CD4-positive, CD25-positive, alpha-beta regulatory T cell (primary cell): ENCODE results near the gene ZRANB3. TPM values are rescaled to one million over a fixed set of nuclear protein-coding genes. Genes with fewer than 3 reads are reported as not detected.

Experiments used
- ATAC-seq, 2 donors: fragments of 150-1000 bp; cut with Tn5 transposase; one replicate each; pipeline ENCODE4 v1.10.0; 2021; ENCODE audit warnings: low read depth in 2 of 2, moderate number of reproducible peaks in 2 of 2, moderate library complexity in 1 of 2
- DNase-seq, 3 donors: peaks; one replicate each; pipeline versions ENCODE4 v3.0.0 to v3.0.0-alpha.2; 2012 to 2022; ENCODE audit warnings: mixed read lengths in 1 of 3
- H3K27ac ChIP-seq: one replicate; pipeline ENCODE4 v1.7.0; 2013; ENCODE audit warnings: mild to moderate bottlenecking, low read length; ENCODE audit not compliant: insufficient read depth, poor library complexity, severe bottlenecking
- H3K27me3 ChIP-seq: one replicate; pipeline ENCODE4 v1.7.0; 2013; ENCODE audit warnings: low read length; ENCODE audit not compliant: control insufficient read depth, insufficient read depth
- H3K36me3 ChIP-seq: one replicate; pipeline ENCODE4 v1.7.0; 2013; ENCODE audit warnings: mild to moderate bottlenecking, low read length, moderate library complexity; ENCODE audit not compliant: control insufficient read depth, insufficient read depth
- H3K4me1 ChIP-seq: 2 replicates; pipeline ENCODE4 v1.7.0; 2013; ENCODE audit warnings: mild to moderate bottlenecking, low read length; ENCODE audit not compliant: insufficient read depth, control insufficient read depth, poor library complexity, severe bottlenecking
- H3K4me3 ChIP-seq: one replicate; pipeline ENCODE4 v1.7.0; 2013; ENCODE audit warnings: low read depth, mild to moderate bottlenecking, low read length, moderate library complexity
- H3K9me3 ChIP-seq, 2 experiments: 1 replicate in 1 of 2; 2 replicates in 1 of 2; pipeline ENCODE4 v1.7.0; 2013; ENCODE audit warnings: low read length in 2 of 2, mild to moderate bottlenecking in 1 of 2, moderate library complexity in 1 of 2; ENCODE audit not compliant: control insufficient read depth in 2 of 2
- H3K27ac Mint-ChIP-seq, 3 donors: one replicate each; pipeline ENCODE4 v1.8.0; 2020 to 2022; ENCODE audit warnings: mild to moderate bottlenecking in 3 of 3, mixed read lengths in 3 of 3, moderate library complexity in 2 of 3
- H3K27me3 Mint-ChIP-seq: one replicate; pipeline ENCODE4 v1.8.0; 2022; ENCODE audit warnings: mild to moderate bottlenecking, mixed read lengths
- H3K36me3 Mint-ChIP-seq: one replicate; pipeline ENCODE4 v1.8.0; 2020; ENCODE audit warnings: mixed read lengths
- H3K4me1 Mint-ChIP-seq, 4 donors: one replicate each; pipeline ENCODE4 v1.8.0; 2020 to 2022; ENCODE audit warnings: mixed read lengths in 4 of 4, mild to moderate bottlenecking in 1 of 4
- H3K4me3 Mint-ChIP-seq, 4 donors: one replicate each; pipeline ENCODE4 v1.8.0; 2020 to 2022; ENCODE audit warnings: mild to moderate bottlenecking in 4 of 4, mixed read lengths in 4 of 4, moderate library complexity in 3 of 4
- H3K9me3 Mint-ChIP-seq, 7 donors: one replicate each; pipeline ENCODE4 v1.8.0; 2020 to 2022; ENCODE audit warnings: mixed read lengths in 7 of 7, mild to moderate bottlenecking in 3 of 7, moderate library complexity in 2 of 7
- polyA plus RNA-seq, 4 donors: library from polyadenylated mRNA; unstranded; fragments of 300-500 nt; fragmentation: Illumina TruSeq; gene quantifications; one replicate each; pipeline ENCODE4 v1.2.3, GENCODE V29; 2021
- total RNA-seq: library from RNA; stranded (reverse); gene quantifications from one replicate; pipeline ENCODE4 v1.2.3, GENCODE V29; 2022

ZRANB3 gene
- total and polyA plus RNA-seq, 5 donors from 2014 or later: 2.2 to 4.6 (median 3.1) TPM

- peaks cover 44% of the 10 kb centered on the region for H3K36me3 ChIP-seq
- H3K4me3 ChIP-seq: no peak overlapping the region
- H3K27ac ChIP-seq: no peak overlapping the region
- H3K9me3 ChIP-seq: no peaks in the 10 kb centered on the region
- DNase-seq: no peak
- H3K9me3 Mint-ChIP-seq: peaks cover 0 to 4% (median 0%) of the 10 kb centered on the region in 7 donors
- ATAC-seq: no peak
- peaks cover 2 to 7% (median 4%) of the 10 kb centered on the region in 4 donors for H3K4me1 Mint-ChIP-seq
- H3K27ac Mint-ChIP-seq: no peak overlapping the region
- H3K27me3 Mint-ChIP-seq: no peaks in the 10 kb centered on the region
- no peaks in the 10 kb centered on the region for H3K4me1 ChIP-seq
- peaks cover 51% of the 10 kb centered on the region for H3K36me3 Mint-ChIP-seq
- H3K27me3 ChIP-seq: no peaks in the 10 kb centered on the region
- H3K4me3 Mint-ChIP-seq: no peak overlapping the region
Observed at GRCh38 chr2:135174810-135175093, 356.3 kb downstream of the ZRANB3 start.

GRCh38 chr2:135174049-135174809 is 356.8 kb downstream of the ZRANB3 start:
- H3K36me3 Mint-ChIP-seq: peaks cover 55% of the 10 kb centered on the region
- no peak for ATAC-seq

GRCh38 chr2:135169900-135170753 is 360.9 kb downstream of the ZRANB3 start:
- peak overlapping the region in 1 of 4 donors; percentile 46 for H3K4me3 Mint-ChIP-seq
- no peaks in the 10 kb centered on the region for H3K4me1 ChIP-seq
- DNase-seq (peak in 1 of 3 donors; percentile 44), ATAC-seq (no peak)
- peaks cover 0 to 11% (median 6%) of the 10 kb centered on the region in 4 donors for H3K4me1 Mint-ChIP-seq
- H3K36me3 ChIP-seq: peaks cover 70% of the 10 kb centered on the region
- H3K27ac ChIP-seq: no peak overlapping the region
- H3K27ac Mint-ChIP-seq: peak overlapping the region in 2 of 3 donors; percentile 34 to 52
- no peaks in the 10 kb centered on the region for H3K9me3 ChIP-seq
- H3K9me3 Mint-ChIP-seq: no peaks in the 10 kb centered on the region
- H3K4me3 ChIP-seq: peak overlapping the region; percentile 40
- H3K36me3 Mint-ChIP-seq: peaks cover 52% of the 10 kb centered on the region
- no peaks in the 10 kb centered on the region for H3K27me3 Mint-ChIP-seq
- no peaks in the 10 kb centered on the region for H3K27me3 ChIP-seq

More at GRCh38 chr2:135174049-135174809, 356.8 kb downstream of the ZRANB3 start:
- H3K27me3 ChIP-seq: no peaks in the 10 kb centered on the region
- no peak overlapping the region for H3K4me3 Mint-ChIP-seq
- no peaks in the 10 kb centered on the region for H3K27me3 Mint-ChIP-seq
- peaks cover 49% of the 10 kb centered on the region for H3K36me3 ChIP-seq
- H3K4me1 ChIP-seq: no peaks in the 10 kb centered on the region
- peaks cover 0 to 7% (median 3%) of the 10 kb centered on the region in 4 donors for H3K4me1 Mint-ChIP-seq
- H3K9me3 Mint-ChIP-seq: peaks cover 0 to 4% (median 0%) of the 10 kb centered on the region in 7 donors
- no peak overlapping the region for H3K27ac ChIP-seq
- no peaks in the 10 kb centered on the region for H3K9me3 ChIP-seq
- no peak overlapping the region for H3K27ac Mint-ChIP-seq
- H3K4me3 ChIP-seq: no peak overlapping the region
- no peak for DNase-seq

- H3K9me3 ChIP-seq: no peaks in the 10 kb centered on the region
- Mint-ChIP-seq H3K27ac (peak overlapping the region in 2 of 3 donors; percentile 15 to 87), H3K9me3 (no peaks in the 10 kb centered on the region), H3K27me3 (no peaks in the 10 kb centered on the region), H3K36me3 (peaks cover 48% of the 10 kb centered on the region), H3K4me3 (no peak overlapping the region), H3K4me1 (peaks cover 0 to 12% (median 8%) of the 10 kb centered on the region in 4 donors)
- peaks cover 79% of the 10 kb centered on the region for H3K36me3 ChIP-seq
- ATAC-seq (no peak), DNase-seq (no peak)
- H3K4me1 ChIP-seq: no peaks in the 10 kb centered on the region
- H3K27ac ChIP-seq: no peak overlapping the region
- H3K4me3 ChIP-seq: no peak overlapping the region
- no peaks in the 10 kb centered on the region for H3K27me3 ChIP-seq
Observed at GRCh38 chr2:135168204-135168856, 362.7 kb downstream of the ZRANB3 start.

GRCh38 chr2:135167273-135167672 is 363.7 kb downstream of the ZRANB3 start:
- Mint-ChIP-seq H3K4me1 (peaks cover 9 to 22% (median 16%) of the 10 kb centered on the region in 4 donors), H3K36me3 (peaks cover 53% of the 10 kb centered on the region), H3K9me3 (peaks cover 0 to 1% (median 0%) of the 10 kb centered on the region in 7 donors), H3K27me3 (no peaks in the 10 kb centered on the region), H3K4me3 (no peak overlapping the region), H3K27ac (peak overlapping the region in 1 of 3 donors; percentile 7)
- Histone ChIP-seq H3K36me3 (peaks cover 82% of the 10 kb centered on the region), H3K4me1 (no peaks in the 10 kb centered on the region), H3K9me3 (no peaks in the 10 kb centered on the region), H3K27ac (no peak overlapping the region), H3K4me3 (no peak overlapping the region), H3K27me3 (no peaks in the 10 kb centered on the region)
- ATAC-seq (no peak), DNase-seq (no peak)

GRCh38 chr2:135164431-135164830 is 366.6 kb downstream of the ZRANB3 start:
- no peaks in the 10 kb centered on the region for H3K27me3 ChIP-seq
- H3K4me3 ChIP-seq: no peak overlapping the region
- H3K9me3 Mint-ChIP-seq: peaks cover 0 to 1% (median 0%) of the 10 kb centered on the region in 7 donors
- H3K36me3 ChIP-seq: peaks cover 62% of the 10 kb centered on the region
- H3K4me1 ChIP-seq: no peaks in the 10 kb centered on the region
- ATAC-seq (no peak), DNase-seq (no peak)
- H3K27ac Mint-ChIP-seq: no peak overlapping the region
- peaks cover 14 to 30% (median 19%) of the 10 kb centered on the region in 4 donors for H3K4me1 Mint-ChIP-seq
- no peaks in the 10 kb centered on the region for H3K27me3 Mint-ChIP-seq
- H3K27ac ChIP-seq: no peak overlapping the region
- no peaks in the 10 kb centered on the region for H3K9me3 ChIP-seq
- no peak overlapping the region for H3K4me3 Mint-ChIP-seq
- peaks cover 43% of the 10 kb centered on the region for H3K36me3 Mint-ChIP-seq

GRCh38 chr2:135163901-135164300 is 367.1 kb downstream of the ZRANB3 start:
- Histone ChIP-seq H3K36me3 (peaks cover 61% of the 10 kb centered on the region), H3K4me3 (no peak overlapping the region), H3K9me3 (no peaks in the 10 kb centered on the region), H3K27ac (no peak overlapping the region), H3K4me1 (no peaks in the 10 kb centered on the region), H3K27me3 (no peaks in the 10 kb centered on the region)
- Mint-ChIP-seq H3K27me3 (no peaks in the 10 kb centered on the region), H3K4me3 (no peak overlapping the region), H3K4me1 (peaks cover 14 to 30% (median 19%) of the 10 kb centered on the region in 4 donors), H3K27ac (no peak overlapping the region), H3K36me3 (peaks cover 42% of the 10 kb centered on the region), H3K9me3 (peaks cover 0 to 1% (median 0%) of the 10 kb centered on the region in 7 donors)
- no peak for DNase-seq
- ATAC-seq: no peak
